ENCODE measurements around the gene RASGRF2.

DNA sequence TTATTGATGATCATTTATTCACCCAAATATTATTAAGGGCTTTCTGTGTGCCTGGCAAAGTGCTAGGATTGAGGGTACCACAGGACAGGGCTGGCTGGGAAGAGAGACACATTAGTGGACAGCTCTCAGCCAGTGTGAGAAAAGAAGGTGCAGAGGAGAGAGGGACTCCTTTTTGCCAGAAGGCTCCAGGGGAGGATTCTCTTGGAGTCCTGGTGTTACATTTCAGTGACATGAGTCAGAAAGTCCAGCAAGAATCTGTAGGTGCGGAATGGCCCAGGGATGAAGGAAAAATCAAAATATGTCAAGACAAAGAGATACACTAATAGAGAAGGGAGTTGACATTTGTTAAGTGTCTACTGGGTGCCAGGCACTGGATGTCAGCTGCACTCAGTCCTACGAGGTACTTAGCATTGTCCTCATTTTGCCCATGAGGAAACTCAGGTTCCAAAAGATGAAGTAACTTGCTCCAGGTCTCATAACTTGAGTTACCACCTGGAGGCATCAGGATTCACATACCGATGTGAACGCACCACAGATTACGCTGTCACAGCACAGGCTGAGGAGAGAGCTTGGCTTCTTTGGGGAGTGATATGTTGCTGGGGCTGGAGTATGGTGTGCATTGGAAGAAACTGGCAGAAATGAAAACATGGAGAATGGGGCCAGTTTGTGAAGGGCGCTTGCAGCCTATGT is 60.5 kb downstream of the RASGRF2 start:
- TF ChIP-seq, protein P1, sequence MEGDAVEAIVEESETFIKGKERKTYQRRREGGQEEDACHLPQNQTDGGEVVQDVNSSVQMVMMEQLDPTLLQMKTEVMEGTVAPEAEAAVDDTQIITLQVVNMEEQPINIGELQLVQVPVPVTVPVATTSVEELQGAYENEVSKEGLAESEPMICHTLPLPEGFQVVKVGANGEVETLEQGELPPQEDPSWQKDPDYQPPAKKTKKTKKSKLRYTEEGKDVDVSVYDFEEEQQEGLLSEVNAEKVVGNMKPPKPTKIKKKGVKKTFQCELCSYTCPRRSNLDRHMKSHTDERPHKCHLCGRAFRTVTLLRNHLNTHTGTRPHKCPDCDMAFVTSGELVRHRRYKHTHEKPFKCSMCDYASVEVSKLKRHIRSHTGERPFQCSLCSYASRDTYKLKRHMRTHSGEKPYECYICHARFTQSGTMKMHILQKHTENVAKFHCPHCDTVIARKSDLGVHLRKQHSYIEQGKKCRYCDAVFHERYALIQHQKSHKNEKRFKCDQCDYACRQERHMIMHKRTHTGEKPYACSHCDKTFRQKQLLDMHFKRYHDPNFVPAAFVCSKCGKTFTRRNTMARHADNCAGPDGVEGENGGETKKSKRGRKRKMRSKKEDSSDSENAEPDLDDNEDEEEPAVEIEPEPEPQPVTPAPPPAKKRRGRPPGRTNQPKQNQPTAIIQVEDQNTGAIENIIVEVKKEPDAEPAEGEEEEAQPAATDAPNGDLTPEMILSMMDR (conservative IDR thresholded peaks at IDR 0.05; ENCODE audit: low read depth, low read length), result no peak
- no peak for TF ChIP-seq EZH2 (IDR thresholded peaks at IDR 0.05; ENCODE audit: borderline replicate concordance, low read depth, low read length, poor library complexity, severe bottlenecking)

All from A673 (cell line).